Heart right ventricle (tissue), 16 donors: ENCODE data around the gene SLC31A2. TPM values are rescaled to one million over a fixed set of nuclear protein-coding genes. Genes with fewer than 3 reads are reported as not detected.

ENCODE experiments used
- ATAC-seq, 8 donors: fragments of 200-7000 bp; cut with Tn5 transposase; one replicate each; pipeline ENCODE4 v1.9.1; 2020; ENCODE audit warnings: mild to moderate bottlenecking in 8 of 8, moderate library complexity in 8 of 8, moderate number of reproducible peaks in 1 of 8
- DNase-seq, 2 donors: peaks; one replicate each; pipeline ENCODE4 v3.0.0-alpha.2; 2020
- H3K27ac ChIP-seq, 10 donors: fragments of 200-600 bp; sonication (generic) in 2 of 10; one replicate each; pipeline versions ENCODE4 v1.5.0 to v1.8.0; 2020 to 2022; ENCODE audit warnings: mild to moderate bottlenecking in 3 of 10
- H3K27me3 ChIP-seq, 7 donors: fragments of 200-600 bp; one replicate each; pipeline ENCODE4 v1.8.0; 2021 to 2022; ENCODE audit warnings: mild to moderate bottlenecking in 2 of 7
- H3K36me3 ChIP-seq, 9 donors: fragments of 200-600 bp; sonication (generic) in 1 of 9; one replicate each; pipeline versions ENCODE4 v1.5.0 to v1.8.0; 2020 to 2022; ENCODE audit warnings: mild to moderate bottlenecking in 2 of 9
- H3K4me1 ChIP-seq, 9 donors: fragments of 200-600 bp; sonication (generic) in 1 of 9; one replicate each; pipeline versions ENCODE4 v1.5.0 to v1.8.0; 2020 to 2022; ENCODE audit warnings: mild to moderate bottlenecking in 4 of 9
- H3K4me3 ChIP-seq, 10 donors: fragments of 200-600 bp; sonication (generic) in 2 of 10; one replicate each; pipeline versions ENCODE4 v1.5.0 to v1.8.0; 2020 to 2022; ENCODE audit warnings: mild to moderate bottlenecking in 7 of 10, moderate library complexity in 2 of 10
- H3K9me3 ChIP-seq, 11 donors: fragments of 200-600 bp in 10 of 11; sonication (generic) in 2 of 11; one replicate each; pipeline versions ENCODE4 v1.5.0 to v1.8.0; 2013 to 2022; ENCODE audit warnings: mild to moderate bottlenecking in 2 of 11, control low read depth in 1 of 11, moderate library complexity in 1 of 11
- CTCF ChIP-seq, 9 donors: fragments of 200-600 bp; sonication (generic) in 2 of 9; IDR thresholded peaks; one replicate each; pipeline versions ENCODE4 v1.5.0 to v1.8.0; 2021 to 2022; ENCODE audit warnings: antibody characterized with exemption in 9 of 9, mild to moderate bottlenecking in 5 of 9, moderate library complexity in 1 of 9
- WGBS, 2 donors: extraction: QIAGEN DNeasy Blood & Tissue Kit; methylation state at CpG; one replicate each; pipeline ENCODE4 v1.1.7; 2013; ENCODE audit warnings: inconsistent platforms in 1 of 2; 5-methylcytosine and 5-hydroxymethylcytosine counted together
- intact Hi-C, 10 donors: fragments of 100-400 bp; cut with DNase I; formaldehyde crosslinking; loops; one replicate each; pipeline versions ENCODE4 v1.11.1 to v1.14.2; 2022
- polyA plus RNA-seq, 2 donors: library from polyadenylated mRNA; stranded (reverse); fragments of 200-250 nt; gene quantifications; one replicate each; pipeline ENCODE4 v1.2.3, GENCODE V29; 2013
- total RNA-seq, 10 donors: library from RNA; stranded (reverse); fragmentation: NEBNext Ultra II Directional in 3 of 10; extraction: Animal tissue kit (Norgen Biotek cat#: 25700) in 3 of 10; gene quantifications; one replicate each; pipeline versions ENCODE4 v1.2.1 to v1.2.4, GENCODE V29; 2021 to 2023
- donor health status: Arrhythmogenic right ventricular cardiomyopathy.
- donor health status: ischemic (EF 13 %, LVEDD 7.1; RV severe dilation, severe dysfunction).
- donor health status: healthy with polysubstance abuse.
- donor health status: DM: no; HTN: yes; CAD: no.
- donor health status: DM: no; HTN: no; CAD: no.
- donor health status: ischemic (EF 25% LVEDD 6.9; RV normal size, moderate dysfunction).
- donor health status: ischemic (EF 25% LVEDD 5.7; RV mildly dilated, moderate dysfunction).
- donor health status: healthy.
- donor health status: DM: yes; HTN: yes; CAD: no.
- donor health status: Ischemic cardiomyopathy.
- donor health status: ischemic (EF 35%, LVEDD 5.7; RV mildly dilated, moderate dysfunction).
- donor health status: nonischemic (EF 11% LVEDD 7.7; RV severe dilation, severe dysfunction).
- donor health status: DM: yes; HTN: yes; CAD: no.
- donor health status: PGD.
- donor health status: ischemic (EF 29% LVEDD 5.4; RV normal size, mild dysfunction).
- donor health status: nonischemic (EF 23%, LVEDD 6.1; RV moderate dilation, normal function).

Gene SLC31A2
- total and polyA plus RNA-seq, 12 donors, result 6.8 to 19.3 (median 9.7) TPM

GRCh38 chr9:113129884-113130283 lies 20.9 kb upstream of the SLC31A2 start:
- H3K9me3 ChIP-seq, result no peaks in the 10 kb centered on the region
- H3K4me3 ChIP-seq, result no peak overlapping the region
- 44 to 53% methylated on average over 4 of the region's 4 CpGs for WGBS, 2 donors
- DNase-seq (no peak), ATAC-seq (no peak)
- TF ChIP-seq CTCF (IDR thresholded peaks at IDR 0.05), result no peak
- intact Hi-C loops, result no loop called here
- no peaks in the 10 kb centered on the region for H3K36me3 ChIP-seq
- peaks cover 0 to 37% (median 13%) of the 10 kb centered on the region in 7 donors for H3K27me3 ChIP-seq
- no peak overlapping the region for H3K27ac ChIP-seq
- peaks cover 0 to 19% (median 0%) of the 10 kb centered on the region in 9 donors for H3K4me1 ChIP-seq

GRCh38 chr9:113131689-113132151 lies 19.1 kb upstream of the SLC31A2 start:
- Histone ChIP-seq H3K36me3 (no peaks in the 10 kb centered on the region), H3K4me1 (peaks cover 0 to 13% (median 0%) of the 10 kb centered on the region in 9 donors), H3K4me3 (no peak overlapping the region), H3K27ac (no peak overlapping the region), H3K27me3 (peaks cover 0 to 32% (median 9%) of the 10 kb centered on the region in 7 donors), H3K9me3 (no peaks in the 10 kb centered on the region)
- 14 to 18% methylated on average over 3 of the region's 3 CpGs for WGBS, 2 donors
- ATAC-seq (peak in 1 of 8 donors; percentile 21), DNase-seq (no peak)
- TF ChIP-seq CTCF (IDR thresholded peaks at IDR 0.05), result no peak
- intact Hi-C loops, result no loop called here

DNA sequence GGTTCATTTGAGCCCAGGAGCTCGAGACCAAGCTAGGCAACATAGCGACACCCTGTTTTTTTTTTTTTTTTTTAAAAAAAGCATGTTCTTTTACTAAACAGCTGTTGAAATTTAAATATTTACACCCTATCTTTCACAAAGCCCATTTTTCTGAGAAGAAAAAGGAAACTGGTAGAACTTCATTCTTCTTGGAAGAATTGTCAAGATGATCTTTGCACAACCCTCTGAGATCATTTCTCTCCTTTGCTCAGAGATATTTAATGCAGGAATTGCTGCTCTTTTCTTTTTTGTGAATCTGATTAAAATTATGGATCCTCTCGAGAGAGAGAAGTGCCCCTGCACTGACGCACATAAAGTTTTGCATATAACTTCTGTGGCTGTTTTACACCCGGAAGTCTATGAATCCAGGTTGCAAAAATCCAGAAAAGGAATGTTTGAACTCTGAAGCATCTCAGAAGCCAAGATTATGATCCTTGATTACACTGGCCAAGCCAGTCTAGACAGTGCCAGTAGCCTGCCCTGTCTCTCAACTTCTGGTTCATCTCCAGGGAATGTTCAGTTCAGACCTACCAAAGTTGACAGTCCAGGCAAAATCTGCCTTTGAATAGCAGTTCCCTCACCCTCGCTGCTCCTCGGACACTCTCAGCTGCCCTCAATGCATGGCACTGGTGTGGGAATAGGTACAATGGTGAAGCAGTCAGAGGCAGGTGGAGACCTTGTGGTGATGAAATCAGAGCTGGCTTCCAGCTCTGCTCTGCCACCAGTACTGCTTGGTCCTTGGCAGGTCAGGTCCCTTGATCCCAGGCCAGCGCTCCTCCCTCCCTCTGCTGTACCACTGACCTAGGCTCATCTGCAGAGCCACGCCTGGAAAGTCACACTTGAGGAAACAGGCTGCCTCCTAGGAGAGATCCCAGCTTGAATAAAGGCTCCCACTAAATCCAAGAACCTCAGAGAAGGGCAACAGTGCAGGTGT lies 13.3 kb upstream of the SLC31A2 start:
- peak in 1 of 2 donors; percentile 22 for DNase-seq
- TF ChIP-seq CTCF (IDR thresholded peaks at IDR 0.05), result no peak
- 73 to 75% methylated on average over 9 of the region's 9 CpGs for WGBS, 2 donors

DNA sequence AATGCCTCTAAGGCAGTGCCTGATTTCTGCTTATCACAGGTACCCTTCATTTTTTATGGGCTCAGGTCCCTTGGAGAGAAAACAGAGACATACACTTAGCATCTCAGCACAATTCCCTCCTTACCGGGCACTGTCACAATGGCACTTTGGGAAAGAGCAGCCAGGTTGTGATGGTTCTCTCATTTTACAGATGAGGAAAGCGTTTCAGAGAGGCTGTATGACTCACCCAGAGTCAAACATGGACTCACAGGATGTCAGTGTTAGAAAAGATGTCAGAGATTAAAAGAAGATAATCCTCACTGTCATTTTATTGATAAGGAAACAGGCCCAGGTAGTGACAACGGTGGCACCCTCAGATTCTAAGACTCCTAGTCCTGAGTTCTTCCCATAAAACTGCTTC lies 12.0 kb upstream of the SLC31A2 start:
- H3K27ac ChIP-seq, result no peak overlapping the region
- H3K27me3 ChIP-seq, result peaks cover 0 to 8% (median 0%) of the 10 kb centered on the region in 7 donors
- DNase-seq (no peak), ATAC-seq (no peak)
- TF ChIP-seq CTCF (IDR thresholded peaks at IDR 0.05), result no peak
- intact Hi-C loops, result no loop called here
- no peaks in the 10 kb centered on the region for H3K36me3 ChIP-seq
- no peaks in the 10 kb centered on the region for H3K4me1 ChIP-seq
- no peak overlapping the region for H3K4me3 ChIP-seq
- peaks cover 0 to 20% (median 0%) of the 10 kb centered on the region in 11 donors for H3K9me3 ChIP-seq
- 59 to 63% methylated on average over 3 of the region's 3 CpGs for WGBS, 2 donors

More for the DNA sequence above, 13.3 kb upstream of the SLC31A2 start:
- peak in 1 of 8 donors; percentile 39 for ATAC-seq
- H3K9me3 ChIP-seq, result peaks cover 0 to 20% (median 0%) of the 10 kb centered on the region in 11 donors
- H3K36me3 ChIP-seq, result no peaks in the 10 kb centered on the region
- H3K27me3 ChIP-seq, result peaks cover 0 to 8% (median 0%) of the 10 kb centered on the region in 7 donors
- H3K4me1 ChIP-seq, result no peaks in the 10 kb centered on the region
- intact Hi-C loops, result no loop called here
- no peak overlapping the region for H3K27ac ChIP-seq
- H3K4me3 ChIP-seq, result no peak overlapping the region
